OCI-LY1 (cell line): ENCODE measurements around the gene CACNA1E.

Experiments
- H2AFZ ChIP-seq: fragments of 200-600 bp; sonication (generic), shearing (Covaris generic); 2 replicates; pipeline ENCODE4 v1.6.0; 2014; ENCODE audit warnings: antibody characterized with exemption, mild to moderate bottlenecking, low read length
- H3F3A ChIP-seq: fragments of 200-600 bp; sonication (generic), shearing (Covaris generic); 2 replicates; pipeline ENCODE4 v1.6.0; 2014; ENCODE audit warnings: mild to moderate bottlenecking, antibody characterized with exemption, low read length, moderate library complexity; ENCODE audit not compliant: insufficient read depth
- H3K27ac ChIP-seq: fragments of 200-600 bp; sonication (generic); 2 replicates; pipeline ENCODE4 v1.5.1; 2014; ENCODE audit warnings: low read length, mixed run types, mild to moderate bottlenecking, low read depth; ENCODE audit not compliant: poor library complexity, severe bottlenecking
- H3K27me3 ChIP-seq: fragments of 200-600 bp; sonication (generic); 2 replicates; pipeline ENCODE4 v1.6.0; 2014; ENCODE audit warnings: antibody characterized with exemption, mild to moderate bottlenecking, low read length, moderate library complexity; ENCODE audit not compliant: insufficient read depth
- H3K36me3 ChIP-seq: fragments of 200-600 bp; sonication (generic); 2 replicates; pipeline ENCODE4 v1.6.1; 2014; ENCODE audit warnings: mild to moderate bottlenecking, antibody characterized with exemption, low read length, moderate library complexity, mixed read lengths; ENCODE audit not compliant: insufficient read depth
- H3K4me1 ChIP-seq: fragments of 200-600 bp; sonication (generic); 2 replicates; pipeline ENCODE4 v1.5.1; 2014; ENCODE audit warnings: mild to moderate bottlenecking, low read length, moderate library complexity; ENCODE audit not compliant: insufficient read depth, severe bottlenecking
- H3K4me2 ChIP-seq: fragments of 200-600 bp; sonication (generic), shearing (Covaris generic); 2 replicates; pipeline ENCODE4 v1.6.1; 2014; ENCODE audit warnings: low read length
- H3K4me3 ChIP-seq: fragments of 200-600 bp; sonication (generic); 2 replicates; pipeline ENCODE4 v1.5.1; 2014; ENCODE audit warnings: low read length, low read depth, mild to moderate bottlenecking, mixed read lengths; ENCODE audit not compliant: poor library complexity, severe bottlenecking
- H3K79me2 ChIP-seq: fragments of 200-600 bp; shearing (Covaris generic); 2 replicates; pipeline ENCODE4 v1.6.1; 2016; ENCODE audit warnings: mixed run types, low read length, mixed read lengths; ENCODE audit not compliant: insufficient read depth
- H3K9ac ChIP-seq: fragments of 200-600 bp; sonication (generic), shearing (Covaris generic); 2 replicates; pipeline ENCODE4 v1.6.1; 2014; ENCODE audit warnings: mild to moderate bottlenecking, low read length, mixed read lengths
- H3K9me2 ChIP-seq: fragments of 200-600 bp; sonication (generic), shearing (Covaris generic); 2 replicates; pipeline ENCODE4 v1.6.1; 2014; ENCODE audit warnings: low read depth, mild to moderate bottlenecking, low read length, mixed read lengths
- H3K9me3 ChIP-seq: fragments of 200-600 bp; shearing (Covaris generic); 2 replicates; pipeline ENCODE4 v1.6.1; 2014; ENCODE audit warnings: low read length, mixed read lengths
- H4K20me1 ChIP-seq: fragments of 200-600 bp; sonication (generic), shearing (Covaris generic); 2 replicates; pipeline ENCODE4 v1.6.0; 2016; ENCODE audit warnings: mild to moderate bottlenecking, low read length; ENCODE audit not compliant: insufficient read depth
- EZH2 ChIP-seq: fragments of 200-600 bp; sonication (generic), shearing (Covaris generic); IDR thresholded peaks from 2 replicates; pipeline ENCODE4 v1.8.0; 2017; ENCODE audit warnings: borderline replicate concordance, mixed run types, mild to moderate bottlenecking, antibody characterized with exemption, low read length, moderate library complexity, mixed read lengths
- TF ChIP-seq, protein P1 (sequence below): fragments of 200-600 bp; sonication (generic), shearing (Covaris generic); IDR thresholded peaks from 2 replicates; pipeline ENCODE4 v1.5.1; 2017; ENCODE audit warnings: mild to moderate bottlenecking, antibody characterized with exemption, low read length, moderate library complexity, mixed read lengths

The CACNA1E gene

DNA sequence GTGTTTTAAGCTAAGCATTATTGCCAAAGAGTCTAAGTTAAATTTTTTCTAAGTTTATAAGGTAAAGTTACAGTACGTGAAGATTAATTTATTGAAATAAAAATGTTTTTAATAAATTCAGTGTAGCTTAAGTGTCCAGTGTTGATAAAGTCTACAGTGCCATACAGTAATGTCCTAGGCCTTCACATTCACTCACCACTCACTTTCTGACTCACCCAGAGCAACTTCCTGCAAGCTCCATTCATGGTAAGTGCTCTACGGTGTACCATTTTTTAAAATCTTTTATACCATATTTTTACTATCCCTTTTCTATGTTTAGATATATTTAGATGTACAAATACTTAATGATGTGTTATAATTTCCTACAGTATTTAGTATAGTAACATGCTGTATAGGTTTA, 173.2 kb downstream of the CACNA1E start:
- no peak overlapping the region for H3K4me2 ChIP-seq
- H3K9ac ChIP-seq = no peak overlapping the region
- H3K36me3 ChIP-seq = no peaks in the 10 kb centered on the region
- no peaks in the 10 kb centered on the region for H3K9me3 ChIP-seq
- no peaks in the 10 kb centered on the region for H4K20me1 ChIP-seq
- H2AFZ ChIP-seq = no peak overlapping the region
- no peaks in the 10 kb centered on the region for H3K9me2 ChIP-seq
- no peaks in the 10 kb centered on the region for H3K79me2 ChIP-seq
- no peak overlapping the region for H3K27ac ChIP-seq
- no peak overlapping the region for H3K4me3 ChIP-seq
- no peaks in the 10 kb centered on the region for H3F3A ChIP-seq
- TF ChIP-seq, protein P1, sequence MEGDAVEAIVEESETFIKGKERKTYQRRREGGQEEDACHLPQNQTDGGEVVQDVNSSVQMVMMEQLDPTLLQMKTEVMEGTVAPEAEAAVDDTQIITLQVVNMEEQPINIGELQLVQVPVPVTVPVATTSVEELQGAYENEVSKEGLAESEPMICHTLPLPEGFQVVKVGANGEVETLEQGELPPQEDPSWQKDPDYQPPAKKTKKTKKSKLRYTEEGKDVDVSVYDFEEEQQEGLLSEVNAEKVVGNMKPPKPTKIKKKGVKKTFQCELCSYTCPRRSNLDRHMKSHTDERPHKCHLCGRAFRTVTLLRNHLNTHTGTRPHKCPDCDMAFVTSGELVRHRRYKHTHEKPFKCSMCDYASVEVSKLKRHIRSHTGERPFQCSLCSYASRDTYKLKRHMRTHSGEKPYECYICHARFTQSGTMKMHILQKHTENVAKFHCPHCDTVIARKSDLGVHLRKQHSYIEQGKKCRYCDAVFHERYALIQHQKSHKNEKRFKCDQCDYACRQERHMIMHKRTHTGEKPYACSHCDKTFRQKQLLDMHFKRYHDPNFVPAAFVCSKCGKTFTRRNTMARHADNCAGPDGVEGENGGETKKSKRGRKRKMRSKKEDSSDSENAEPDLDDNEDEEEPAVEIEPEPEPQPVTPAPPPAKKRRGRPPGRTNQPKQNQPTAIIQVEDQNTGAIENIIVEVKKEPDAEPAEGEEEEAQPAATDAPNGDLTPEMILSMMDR = no peak
- no peak for TF ChIP-seq EZH2
- H3K27me3 ChIP-seq = no peaks in the 10 kb centered on the region
- no peaks in the 10 kb centered on the region for H3K4me1 ChIP-seq

DNA sequence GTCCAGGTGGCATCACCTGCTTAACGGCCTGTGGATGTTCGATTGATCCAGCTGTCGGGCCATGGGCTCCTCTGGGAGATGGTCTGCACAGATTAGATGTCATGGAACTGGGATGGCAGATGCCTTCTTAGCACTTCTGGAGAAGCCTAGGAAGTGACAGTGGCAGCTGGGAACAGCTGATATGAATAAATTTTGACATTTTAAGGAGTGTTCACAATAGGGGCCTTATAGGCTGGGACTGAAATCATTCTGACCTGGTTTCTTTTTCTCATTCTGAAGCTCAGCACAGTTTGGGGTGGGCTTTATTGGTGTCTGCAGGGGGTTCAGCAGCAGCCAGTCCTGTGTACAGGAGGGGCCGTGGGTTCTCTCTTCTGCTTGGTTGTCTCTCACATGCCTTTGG, 175.3 kb downstream of the CACNA1E start:
- no peak for TF ChIP-seq EZH2
- TF ChIP-seq, protein P1 = no peak
- Histone ChIP-seq H3K27ac (no peak overlapping the region), H3K9me3 (no peaks in the 10 kb centered on the region)

DNA sequence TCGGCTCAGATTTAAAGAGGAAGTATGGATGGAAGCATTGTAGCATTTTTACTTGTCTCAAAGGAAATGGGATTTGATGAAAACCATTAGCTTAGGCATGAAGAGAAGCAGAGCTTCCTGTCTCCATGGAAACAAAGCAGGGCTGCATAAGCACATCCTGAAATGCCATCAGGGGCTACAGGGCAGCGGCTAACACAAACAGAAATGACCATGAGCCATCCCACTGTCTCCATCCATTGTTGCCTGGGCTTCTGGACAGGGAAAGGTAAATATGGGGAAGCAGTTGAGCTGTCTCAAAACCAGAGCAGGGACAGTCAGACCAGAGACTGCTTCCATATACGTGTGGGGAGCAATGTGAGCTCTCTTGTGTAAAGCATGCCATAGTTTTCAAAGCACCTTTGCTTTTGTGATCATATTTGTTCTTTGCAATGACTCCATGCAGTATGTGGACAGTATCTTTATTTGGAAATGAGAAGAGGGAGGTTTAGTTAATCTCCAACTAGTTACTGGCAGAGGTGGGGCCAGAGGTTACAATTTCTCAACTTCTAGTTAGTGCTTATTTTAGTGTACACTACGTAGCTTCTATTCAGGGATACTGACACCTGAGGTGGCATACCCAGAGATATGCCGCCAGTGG, 176.1 kb downstream of the CACNA1E start:
- no peaks in the 10 kb centered on the region for H3K9me3 ChIP-seq
- H2AFZ ChIP-seq = no peak overlapping the region
- no peak overlapping the region for H3K9ac ChIP-seq
- H3K36me3 ChIP-seq = no peaks in the 10 kb centered on the region
- TF ChIP-seq, protein P1 = no peak
- no peak for TF ChIP-seq EZH2
- H3K9me2 ChIP-seq = no peaks in the 10 kb centered on the region
- H3K4me1 ChIP-seq = no peaks in the 10 kb centered on the region
- H3K27me3 ChIP-seq = no peaks in the 10 kb centered on the region
- no peak overlapping the region for H3K27ac ChIP-seq
- no peaks in the 10 kb centered on the region for H4K20me1 ChIP-seq
- no peaks in the 10 kb centered on the region for H3K79me2 ChIP-seq
- no peak overlapping the region for H3K4me2 ChIP-seq
- no peaks in the 10 kb centered on the region for H3F3A ChIP-seq
- no peak overlapping the region for H3K4me3 ChIP-seq

More for the DNA sequence above, 175.3 kb downstream of the CACNA1E start:
- Histone ChIP-seq H3K27me3 (no peaks in the 10 kb centered on the region), H4K20me1 (no peaks in the 10 kb centered on the region), H2AFZ (no peak overlapping the region), H3K9ac (no peak overlapping the region), H3K4me1 (no peaks in the 10 kb centered on the region), H3K36me3 (no peaks in the 10 kb centered on the region), H3K9me2 (no peaks in the 10 kb centered on the region), H3K4me3 (no peak overlapping the region), H3K4me2 (no peak overlapping the region), H3F3A (no peaks in the 10 kb centered on the region), H3K79me2 (no peaks in the 10 kb centered on the region)
